Retinal pigment epithelial cell (primary cell): Measurements from ENCODE around the gene NUDT1.

Experiments
- DNase-seq: peaks from one replicate; pipeline ENCODE4 v3.0.0-alpha.2; 2010; ENCODE audit warnings: low read depth
- H3K4me3 ChIP-seq: 2 replicates; pipeline ENCODE4 v1.5.1; 2011; ENCODE audit warnings: mild to moderate bottlenecking, low read length, control low read depth, moderate library complexity
- TF ChIP-seq, protein P1 (sequence below): conservative IDR thresholded peaks from 2 replicates; pipeline ENCODE4 v1.5.1; 2011; ENCODE audit warnings: low read depth, low read length, control low read depth, inconsistent platforms

Gene NUDT1

DNA sequence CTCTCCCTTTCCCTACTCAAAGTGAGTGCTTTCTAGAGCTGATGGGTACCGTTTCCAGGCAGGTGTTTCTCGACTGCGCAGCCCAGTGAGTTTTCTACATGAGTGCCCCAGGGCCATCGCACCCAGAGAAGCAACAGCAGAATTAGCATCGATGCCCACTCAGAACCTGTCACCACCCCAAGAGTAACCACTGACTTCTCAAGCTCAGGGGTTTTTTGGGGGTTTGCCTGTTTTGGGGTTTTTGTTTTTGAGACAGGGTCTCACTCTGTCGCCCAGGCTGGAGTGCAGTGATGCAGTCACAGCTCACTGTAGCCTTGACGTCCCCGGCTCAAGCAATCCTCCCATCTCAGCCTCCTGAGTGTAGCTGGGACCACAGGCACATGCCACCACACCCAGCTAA lies 46.5 kb downstream of the NUDT1 start:
- TF ChIP-seq, protein P1, sequence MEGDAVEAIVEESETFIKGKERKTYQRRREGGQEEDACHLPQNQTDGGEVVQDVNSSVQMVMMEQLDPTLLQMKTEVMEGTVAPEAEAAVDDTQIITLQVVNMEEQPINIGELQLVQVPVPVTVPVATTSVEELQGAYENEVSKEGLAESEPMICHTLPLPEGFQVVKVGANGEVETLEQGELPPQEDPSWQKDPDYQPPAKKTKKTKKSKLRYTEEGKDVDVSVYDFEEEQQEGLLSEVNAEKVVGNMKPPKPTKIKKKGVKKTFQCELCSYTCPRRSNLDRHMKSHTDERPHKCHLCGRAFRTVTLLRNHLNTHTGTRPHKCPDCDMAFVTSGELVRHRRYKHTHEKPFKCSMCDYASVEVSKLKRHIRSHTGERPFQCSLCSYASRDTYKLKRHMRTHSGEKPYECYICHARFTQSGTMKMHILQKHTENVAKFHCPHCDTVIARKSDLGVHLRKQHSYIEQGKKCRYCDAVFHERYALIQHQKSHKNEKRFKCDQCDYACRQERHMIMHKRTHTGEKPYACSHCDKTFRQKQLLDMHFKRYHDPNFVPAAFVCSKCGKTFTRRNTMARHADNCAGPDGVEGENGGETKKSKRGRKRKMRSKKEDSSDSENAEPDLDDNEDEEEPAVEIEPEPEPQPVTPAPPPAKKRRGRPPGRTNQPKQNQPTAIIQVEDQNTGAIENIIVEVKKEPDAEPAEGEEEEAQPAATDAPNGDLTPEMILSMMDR, result no peak
- DNase-seq, result no peak
- no peak overlapping the region for H3K4me3 ChIP-seq

DNA sequence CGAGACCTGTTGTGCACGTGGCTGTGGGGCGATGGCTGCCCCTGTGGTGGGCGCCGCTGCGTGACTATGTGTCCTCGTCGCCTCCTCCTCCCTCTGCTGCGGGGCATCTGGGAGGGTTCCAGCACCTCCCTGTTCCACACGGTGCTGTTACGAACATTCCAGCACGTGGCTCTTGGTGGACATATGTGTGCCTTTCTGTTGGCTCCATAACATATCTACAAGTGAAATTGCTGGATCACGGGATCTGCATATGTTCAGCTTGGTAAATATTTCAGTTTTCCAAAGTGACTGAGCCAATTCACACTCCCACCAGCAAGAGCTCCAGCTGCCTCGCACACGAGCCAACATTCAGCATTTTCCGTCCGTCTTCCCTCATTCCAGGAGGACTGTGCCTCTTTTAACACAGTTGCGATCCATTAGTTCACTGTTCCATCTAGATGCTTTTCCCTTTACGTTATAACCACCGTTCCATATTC lies 47.1 kb downstream of the NUDT1 start:
- no peak overlapping the region for H3K4me3 ChIP-seq
- TF ChIP-seq, protein P1, result no peak

DNA sequence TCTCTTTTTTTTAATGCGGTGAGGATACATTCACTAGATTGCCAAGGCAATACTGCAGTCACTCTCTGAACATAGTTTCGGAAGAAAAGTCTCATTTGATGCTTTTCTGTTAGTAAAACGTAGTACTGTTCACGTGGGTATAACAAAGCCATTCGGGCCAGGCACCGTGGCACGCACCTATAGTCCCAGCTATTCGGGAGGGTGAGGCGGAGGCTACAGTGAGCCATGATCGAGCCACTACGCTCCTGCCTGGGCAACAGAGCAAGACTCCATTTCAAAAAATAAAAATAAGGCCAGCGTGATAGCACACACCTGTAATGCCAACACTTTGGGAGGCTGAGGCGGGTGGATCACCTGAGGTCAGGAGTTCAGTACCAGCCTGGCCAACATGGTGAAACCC lies 47.6 kb downstream of the NUDT1 start:
- no peak overlapping the region for H3K4me3 ChIP-seq

More for the DNA sequence above, 47.1 kb downstream of the NUDT1 start:
- no peak for DNase-seq

DNA sequence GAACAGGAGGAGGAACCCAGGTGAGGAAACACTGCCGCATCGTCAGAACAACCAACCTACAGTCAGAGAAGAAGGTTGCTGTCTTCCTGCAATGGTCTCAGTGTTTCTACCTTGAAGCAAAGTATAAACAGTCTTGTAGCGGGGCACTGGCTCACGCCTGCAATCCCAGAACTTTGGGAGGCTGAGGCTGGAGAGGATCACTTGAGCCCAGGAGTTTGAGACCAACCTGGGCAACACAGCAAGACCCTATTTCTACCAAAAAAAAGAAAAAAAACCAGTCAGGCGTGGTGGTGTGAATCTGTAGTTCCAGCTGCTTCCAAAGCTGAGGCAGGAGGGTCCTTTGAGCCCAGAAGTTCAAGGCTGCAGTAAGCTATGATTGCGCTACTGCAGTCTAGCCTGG lies 48.9 kb downstream of the NUDT1 start:
- TF ChIP-seq, protein P1, result no peak
- no peak overlapping the region for H3K4me3 ChIP-seq
- DNase-seq, result no peak

More for the DNA sequence above, 47.6 kb downstream of the NUDT1 start:
- TF ChIP-seq, protein P1, result no peak
- DNase-seq, result no peak

DNA sequence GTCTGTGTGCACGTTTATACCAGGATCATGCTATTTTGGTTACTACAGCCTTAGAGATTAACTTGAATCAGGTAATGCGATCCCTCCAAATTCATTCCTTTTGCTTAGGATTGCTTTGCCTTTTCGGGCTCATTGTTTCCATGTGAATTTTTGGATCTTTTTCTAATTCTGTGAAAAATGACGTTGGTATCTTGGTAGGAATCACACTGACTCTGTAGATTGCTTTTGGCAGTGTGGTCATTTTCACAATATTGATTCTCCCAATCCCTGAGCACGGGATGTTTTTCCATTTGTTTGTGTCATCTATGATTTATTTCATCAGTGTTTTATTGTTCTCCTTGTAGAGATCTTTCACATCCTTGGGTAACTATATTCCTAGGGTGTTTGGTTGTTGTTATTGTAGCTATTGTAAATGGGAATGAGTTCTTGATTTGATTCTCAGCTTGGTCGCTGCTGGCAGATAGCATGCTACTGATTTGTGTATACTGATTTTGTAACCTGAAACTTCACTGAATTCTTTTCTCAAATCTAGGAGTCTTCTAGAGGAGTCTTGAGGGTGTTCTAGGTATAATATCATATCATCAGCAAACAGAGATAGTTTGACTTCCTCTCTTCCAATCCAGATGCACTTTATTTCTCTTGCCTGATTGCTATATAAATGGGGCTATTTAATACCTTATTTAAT lies 54.1 kb downstream of the NUDT1 start:
- DNase-seq, result no peak
- TF ChIP-seq, protein P1, result no peak
- no peak overlapping the region for H3K4me3 ChIP-seq

DNA sequence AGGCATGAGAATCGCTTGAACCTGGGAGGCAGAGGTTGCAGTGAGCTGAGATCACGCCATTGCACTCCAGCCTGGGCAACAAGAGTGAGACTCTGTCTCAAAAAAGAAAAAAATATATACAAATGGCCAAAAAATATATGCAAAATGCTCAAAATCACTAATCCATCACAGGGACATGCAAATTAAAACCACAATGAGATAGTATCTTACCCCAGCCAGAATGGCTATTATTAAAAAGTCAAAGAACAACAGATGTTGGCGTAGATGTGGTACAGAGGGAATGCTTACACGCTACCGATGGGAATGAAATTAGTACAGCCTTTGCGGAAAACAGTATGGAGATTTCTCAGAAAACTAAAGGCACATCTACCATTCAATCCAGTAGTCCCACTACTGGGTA lies 54.8 kb downstream of the NUDT1 start:
- no peak overlapping the region for H3K4me3 ChIP-seq
- TF ChIP-seq, protein P1, result no peak

DNA sequence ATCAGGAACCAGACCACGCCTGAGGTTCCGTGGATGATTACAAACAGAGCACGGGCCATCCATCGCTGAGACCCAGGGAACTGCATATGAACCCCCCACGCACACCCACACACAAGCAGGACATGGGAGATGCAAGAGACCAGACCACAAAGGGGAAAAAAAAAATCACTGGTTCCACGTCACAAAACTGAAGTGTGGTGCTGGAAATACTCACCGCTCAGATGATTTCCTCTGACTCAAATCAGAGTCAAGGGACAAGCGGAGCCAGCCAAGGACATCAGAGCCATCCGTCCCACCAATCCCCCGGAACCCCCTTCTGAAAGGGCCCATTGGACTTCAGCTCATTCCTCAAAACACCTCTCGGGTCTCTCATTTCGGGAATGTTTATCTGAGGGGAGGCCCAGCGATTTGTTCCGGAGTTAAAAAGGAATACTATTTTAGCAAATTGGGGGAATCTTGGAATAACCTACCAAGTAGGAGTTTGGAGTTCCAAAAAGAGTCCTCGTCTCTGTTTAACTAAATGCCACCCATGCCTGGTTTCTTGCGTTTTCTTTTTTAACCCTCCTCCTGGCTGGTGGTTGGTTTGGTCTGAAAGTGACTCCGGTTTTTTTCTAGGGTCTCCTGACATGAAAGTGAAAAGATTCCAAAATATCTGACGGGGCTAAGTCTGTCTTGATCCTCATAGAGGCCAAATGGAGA lies 57.3 kb downstream of the NUDT1 start:
- H3K4me3 ChIP-seq, result no peak overlapping the region
- TF ChIP-seq, protein P1, result no peak
- DNase-seq, result no peak

More for the DNA sequence above, 54.8 kb downstream of the NUDT1 start:
- DNase-seq, result no peak
